GM21737 (cell line): ENCODE results near the gene TMCO6.
"Not testable (repeated sequence)": the region's sequence is repeated elsewhere in the genome, so short reads cannot be mapped to it uniquely, and the experiment has no call there.

Experiments used
- ATAC-seq: cut with Tn5 transposase; IDR thresholded peaks from one replicate; pipeline ENCODE4 v1.9.1; 2021; ENCODE audit warnings: mild to moderate bottlenecking, moderate library complexity; ENCODE audit not compliant: unreplicated experiment

The TMCO6 gene

DNA sequence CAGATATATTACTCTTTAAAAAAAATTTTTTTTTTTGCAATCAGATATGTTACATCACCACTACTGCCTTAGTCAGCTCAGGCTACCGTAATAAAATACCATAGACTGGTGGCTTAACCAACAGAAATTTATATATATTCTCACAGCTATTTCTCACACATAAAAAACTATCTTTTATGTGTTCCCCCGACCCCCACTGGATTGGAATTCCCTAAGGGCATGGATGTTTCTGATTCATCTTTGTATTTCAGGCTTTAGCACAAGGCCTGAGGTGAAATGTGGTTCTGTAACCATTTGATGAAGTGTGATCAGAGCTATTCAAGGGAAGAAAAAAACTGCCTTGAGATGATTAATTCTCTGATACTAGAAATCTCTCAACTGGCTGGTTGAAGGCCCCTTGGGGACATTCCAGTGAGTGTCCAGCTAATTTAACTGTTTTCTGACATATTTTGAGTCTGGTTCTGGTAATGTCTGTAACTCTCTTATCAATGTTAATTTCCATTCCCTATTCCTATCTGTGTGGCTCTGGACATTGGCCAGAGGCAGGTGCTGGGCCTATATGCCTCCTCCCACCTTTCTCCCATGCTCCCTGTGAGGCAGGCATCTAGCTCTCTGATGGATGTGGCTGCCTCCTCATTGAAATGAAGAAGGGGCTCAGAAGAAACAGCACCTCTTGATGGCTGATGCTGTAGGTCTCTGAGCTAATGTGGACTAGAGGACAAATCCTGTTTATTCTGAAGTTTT is 8.8 kb upstream of the TMCO6 start:
- ATAC-seq = no peak

DNA sequence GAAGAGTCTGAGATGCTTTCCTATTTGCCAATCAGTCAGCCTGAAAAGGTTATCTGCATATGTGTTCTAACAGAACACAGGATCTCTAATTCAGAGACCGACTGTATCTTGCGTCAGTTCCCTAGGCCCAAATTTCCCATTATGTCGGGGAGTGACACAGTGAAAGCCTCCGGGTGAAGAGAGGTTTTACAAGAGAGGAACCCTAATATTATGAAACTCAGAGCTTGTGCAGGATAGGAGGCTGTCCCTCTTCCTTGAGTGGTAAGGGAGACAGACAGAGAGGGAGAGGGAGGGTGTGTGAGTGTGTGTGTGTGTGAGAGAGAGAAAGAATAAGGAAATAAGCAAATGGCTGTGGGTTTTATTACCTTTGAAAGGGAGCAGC is 8.2 kb upstream of the TMCO6 start:
- ATAC-seq = no peak

DNA sequence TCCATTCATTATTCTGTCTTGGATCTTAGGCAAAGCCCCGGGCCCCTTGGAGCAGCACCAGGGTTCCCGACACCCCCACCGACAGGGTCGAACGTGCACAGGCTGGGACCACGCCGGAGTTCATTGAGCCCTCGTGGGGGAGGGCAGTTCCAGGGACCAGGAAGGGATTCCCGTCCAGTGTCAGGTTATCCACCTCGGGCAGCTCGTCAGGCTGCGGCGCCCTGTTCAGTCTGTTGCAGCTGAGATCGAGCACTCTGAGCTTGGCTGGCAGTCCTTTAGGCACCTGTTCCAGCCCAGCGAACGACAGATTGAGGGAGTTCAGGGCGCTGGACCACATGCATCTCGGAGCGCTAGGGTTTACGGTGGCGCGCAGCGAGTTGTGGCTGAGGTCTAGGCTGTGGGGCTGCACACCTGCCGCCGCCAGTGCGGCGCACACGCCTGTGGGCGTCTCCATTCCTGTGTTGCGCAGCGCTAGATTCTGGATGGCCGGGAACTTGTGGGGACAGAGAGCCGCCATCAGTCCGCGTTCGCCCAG is 7.4 kb upstream of the TMCO6 start:
- ATAC-seq = peak; percentile 33

DNA sequence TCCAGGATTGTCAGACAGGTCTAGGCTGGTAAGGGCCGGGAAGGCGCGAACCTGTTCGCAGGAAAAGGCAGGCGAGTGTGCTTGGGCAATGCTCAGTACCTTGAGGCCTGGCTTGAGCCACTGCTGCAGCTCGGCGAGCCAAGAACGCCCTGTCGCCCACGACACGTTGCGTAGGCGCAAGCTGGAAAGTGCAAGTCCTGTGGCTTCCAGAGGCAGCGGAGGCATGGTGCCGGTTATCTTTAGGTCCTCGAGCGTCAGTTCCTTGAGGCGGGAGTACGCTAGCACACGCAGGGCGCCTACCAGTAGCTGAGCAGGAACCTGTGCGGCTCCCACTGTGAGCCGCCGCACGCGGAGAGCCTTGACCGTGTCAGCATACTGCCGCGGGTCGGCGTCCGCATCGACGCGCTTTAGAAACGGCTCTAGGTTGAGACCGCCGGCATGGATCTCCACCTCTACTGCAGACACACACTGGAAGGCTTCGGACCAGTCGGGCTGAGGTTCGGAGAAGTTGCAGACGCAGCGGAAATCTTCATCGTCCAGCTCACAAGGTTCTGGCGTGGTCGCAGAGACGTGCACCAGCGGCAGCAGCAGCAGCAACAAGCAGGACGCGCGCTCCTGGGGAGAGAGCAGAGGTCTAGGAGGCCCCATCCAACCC is 6.8 kb upstream of the TMCO6 start:
- ATAC-seq = peak; percentile 45

DNA sequence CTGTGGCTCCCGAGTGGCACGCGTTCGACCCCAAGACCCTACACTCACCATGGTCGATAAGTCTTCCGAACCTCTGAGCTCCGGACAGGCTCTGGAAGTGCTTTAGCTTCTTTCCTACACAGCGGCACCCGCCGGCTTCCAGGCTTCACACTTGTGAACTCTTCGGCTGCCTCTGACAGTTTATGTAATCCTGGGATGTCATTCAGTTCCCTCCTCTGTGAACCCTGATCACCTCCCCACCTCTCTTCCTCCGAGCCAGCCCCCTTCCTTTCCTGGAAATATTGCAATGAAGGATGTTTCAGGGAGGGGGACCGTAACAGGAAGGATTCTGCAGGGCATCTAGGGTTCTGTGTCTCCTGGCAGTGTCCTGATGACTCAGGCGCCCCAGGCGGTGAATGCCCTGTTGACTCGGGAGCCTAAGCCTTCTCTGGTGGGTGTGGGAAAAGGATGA is 6.2 kb upstream of the TMCO6 start, which contains the start of gene CD14:
TSS of gene CD14 (minus strand) at position 155 of the 451 bp plus-strand sequence. CDS start at position 51, 104 bp downstream.
- ATAC-seq = no peak

DNA sequence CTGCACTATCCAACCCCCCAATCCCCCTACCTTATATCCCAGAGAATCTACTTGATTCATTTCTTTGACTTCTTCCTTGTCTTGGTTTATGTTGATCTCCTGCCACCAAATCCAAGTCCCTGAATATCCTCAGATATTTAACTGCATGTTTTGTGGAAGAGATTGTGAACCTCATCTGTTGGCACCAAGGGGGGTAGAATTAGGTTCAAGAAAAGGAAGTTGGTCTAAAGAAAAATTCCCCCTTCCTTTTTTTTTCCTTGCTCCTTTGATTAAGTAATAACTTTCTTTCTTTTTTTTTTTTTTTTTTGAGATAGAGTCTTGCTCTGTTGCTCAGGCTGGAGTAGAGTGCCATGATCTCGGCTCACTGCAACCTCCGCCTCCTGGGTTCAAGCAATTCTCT is 5.8 kb upstream of the TMCO6 start:
- ATAC-seq = no peak

DNA sequence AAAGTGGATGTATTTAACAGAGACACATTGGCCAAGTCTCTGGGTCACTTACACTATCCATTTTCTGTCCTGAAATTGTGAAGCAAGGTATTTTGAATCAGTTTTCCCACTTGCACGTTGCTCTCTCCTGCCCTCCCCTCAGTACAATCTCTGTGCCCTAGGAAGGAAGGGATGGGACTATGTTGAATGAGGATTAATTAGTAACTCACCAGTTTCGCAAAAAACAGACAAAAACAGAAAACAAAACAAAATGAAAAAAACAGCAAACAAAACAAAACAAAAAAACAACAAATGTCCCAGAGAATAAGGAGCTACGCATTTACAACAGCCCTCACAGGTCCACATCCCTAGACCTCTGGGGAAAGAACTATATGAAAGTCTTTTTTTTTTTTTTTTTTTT is 5.1 kb upstream of the TMCO6 start:
- no peak for ATAC-seq

DNA sequence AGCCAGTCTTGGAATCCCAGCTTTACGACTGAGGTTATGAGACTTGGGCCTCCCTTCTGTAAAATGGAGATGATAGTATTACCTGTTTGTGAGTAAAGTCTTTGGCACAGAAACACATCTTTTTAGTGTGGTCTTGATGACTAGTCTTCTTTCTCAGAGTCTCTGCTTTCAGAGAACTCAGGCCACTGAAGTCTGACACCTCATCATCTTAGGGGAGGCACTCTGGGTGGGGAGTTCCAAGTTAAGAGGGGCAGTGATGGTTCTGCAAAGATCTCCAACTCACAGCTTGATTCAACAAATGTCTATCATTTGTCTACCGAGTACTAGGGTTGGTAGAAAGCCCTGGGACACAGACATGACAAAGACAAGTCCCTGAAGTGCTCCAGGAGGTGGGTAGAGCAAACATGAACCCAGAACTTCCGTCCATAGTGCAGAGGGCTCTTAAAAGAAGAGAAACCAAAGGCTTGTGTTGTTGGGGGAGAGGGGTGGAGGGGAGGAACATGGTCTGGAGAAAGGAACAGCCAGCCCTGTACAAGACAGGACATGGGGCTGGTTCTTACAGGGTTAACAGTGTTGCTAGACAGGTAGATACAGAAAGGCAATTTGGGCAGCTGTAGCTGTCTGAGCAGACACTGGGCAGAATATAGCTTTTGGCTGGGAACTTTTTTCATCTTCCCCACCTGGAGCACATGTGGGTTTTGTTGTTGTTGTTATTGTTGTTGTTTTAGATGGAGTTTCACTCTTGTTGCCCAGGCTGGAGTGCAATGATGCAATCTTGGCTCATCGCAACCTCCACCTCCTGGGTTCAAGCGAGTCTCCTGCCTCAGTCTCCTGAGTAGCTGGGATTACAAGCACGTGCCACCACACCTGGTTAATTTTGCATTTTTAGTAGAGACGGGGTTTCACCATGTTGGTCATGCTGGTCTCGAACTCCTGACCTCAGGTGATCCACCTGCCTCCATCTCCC is 3.7 kb upstream of the TMCO6 start:
- ATAC-seq = no peak

DNA sequence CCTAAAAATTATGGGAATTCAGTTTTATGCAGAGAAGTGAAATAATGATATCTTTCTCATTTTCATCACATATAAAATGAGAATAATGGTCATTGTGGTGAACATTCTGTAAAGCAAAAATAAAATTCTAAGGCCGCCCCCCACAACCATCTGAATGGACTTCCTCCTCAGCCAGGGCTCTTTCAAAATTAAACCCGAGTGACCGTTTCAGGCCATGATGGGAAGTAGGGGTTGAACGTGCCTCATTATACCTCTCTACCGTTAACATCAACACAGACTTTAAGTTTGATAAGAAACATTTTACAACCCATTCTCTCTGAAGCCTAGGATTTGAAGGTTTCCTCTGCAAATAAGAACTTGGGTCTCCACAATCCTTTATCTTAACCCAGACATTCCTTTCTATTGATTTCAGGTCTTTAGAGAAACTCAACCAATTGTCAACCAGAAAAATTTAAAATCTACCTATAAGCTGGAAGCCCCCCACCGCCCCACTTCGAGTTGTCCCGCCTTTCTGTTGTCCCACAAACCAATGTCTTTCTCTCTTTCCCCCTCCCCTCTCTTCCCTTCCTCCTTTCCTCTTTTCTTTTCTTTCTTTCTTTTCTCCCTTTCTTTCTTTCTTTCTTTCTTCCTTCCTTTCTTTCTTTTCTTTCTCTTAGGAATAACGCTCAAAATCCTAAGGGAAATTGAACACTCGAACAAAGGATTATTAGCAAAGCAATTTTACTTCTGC is 1.7 kb upstream of the TMCO6 start:
- no peak for ATAC-seq

DNA sequence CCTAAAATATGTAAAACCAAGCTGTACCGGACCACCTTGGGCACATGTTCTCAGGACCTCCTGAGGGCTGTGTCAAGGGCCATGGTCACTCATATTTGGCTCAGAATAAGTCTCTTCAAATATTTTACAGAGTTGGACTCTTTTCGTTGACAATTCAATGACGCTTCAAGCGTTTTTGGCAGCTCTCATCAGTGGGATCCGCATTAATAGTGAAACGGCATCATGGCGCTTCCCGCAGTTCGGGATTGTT is 428 bp upstream of the TMCO6 start:
- ATAC-seq = not testable (repeated sequence)

DNA sequence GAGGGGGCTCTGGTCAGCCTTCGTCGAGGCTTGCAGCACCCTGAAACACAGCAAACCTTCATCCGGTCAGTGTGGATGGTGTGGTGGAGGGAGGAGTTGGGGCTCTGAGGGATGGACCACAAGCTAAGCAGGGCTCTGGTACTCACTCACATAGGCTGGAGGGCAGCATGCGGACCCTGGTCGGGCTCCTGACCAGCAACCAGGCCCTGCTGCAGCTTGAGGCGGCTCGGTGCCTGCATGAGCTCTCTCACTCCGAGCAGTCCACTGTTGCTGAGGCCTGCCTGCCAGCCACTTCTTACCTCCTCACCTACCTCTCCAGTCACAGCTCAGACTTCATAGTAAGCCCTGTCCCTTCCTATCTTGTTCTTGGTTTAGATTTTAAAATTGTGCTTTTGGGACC is 2.5 kb downstream of the TMCO6 start:
- ATAC-seq = no peak

DNA sequence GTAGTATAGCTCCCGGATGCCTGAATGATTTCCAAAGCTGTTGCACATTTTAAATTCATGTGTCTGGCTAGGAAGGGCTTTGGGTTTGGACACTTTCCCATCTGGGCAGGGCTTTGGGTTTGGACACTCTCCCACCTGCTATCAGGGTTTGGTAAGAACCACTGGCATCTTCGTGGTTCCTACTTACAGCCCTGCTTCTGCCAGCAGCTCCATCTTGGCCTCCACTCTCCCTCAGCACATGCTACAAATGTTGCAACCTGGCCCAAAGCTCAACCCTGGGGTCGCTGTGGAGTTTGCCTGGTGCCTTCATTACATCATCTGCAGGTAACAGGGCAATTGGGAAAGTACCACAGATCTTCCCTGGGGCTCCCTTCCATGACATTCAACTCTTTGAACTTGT is 3.5 kb downstream of the TMCO6 start:
- ATAC-seq = no peak

DNA sequence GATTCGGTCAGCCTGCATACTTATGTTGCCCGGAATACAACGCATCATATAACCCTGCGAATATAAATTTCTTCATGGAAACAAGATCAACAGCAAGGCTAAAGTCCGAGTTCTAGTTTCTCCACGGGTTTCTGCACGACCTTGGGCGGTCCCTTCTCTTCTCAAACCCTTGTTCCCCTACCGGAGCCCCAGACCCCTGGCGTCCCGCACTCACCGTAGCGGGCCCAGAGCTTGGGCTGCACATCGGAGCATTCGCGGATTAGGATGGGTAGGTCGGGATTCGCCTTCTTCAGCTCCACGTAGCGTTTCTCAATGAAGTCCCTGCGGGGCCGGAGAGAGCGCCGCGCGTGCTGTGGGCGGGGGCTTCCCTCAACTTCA is 7.8 kb downstream of the TMCO6 start:
- ATAC-seq = peak; percentile 34

DNA sequence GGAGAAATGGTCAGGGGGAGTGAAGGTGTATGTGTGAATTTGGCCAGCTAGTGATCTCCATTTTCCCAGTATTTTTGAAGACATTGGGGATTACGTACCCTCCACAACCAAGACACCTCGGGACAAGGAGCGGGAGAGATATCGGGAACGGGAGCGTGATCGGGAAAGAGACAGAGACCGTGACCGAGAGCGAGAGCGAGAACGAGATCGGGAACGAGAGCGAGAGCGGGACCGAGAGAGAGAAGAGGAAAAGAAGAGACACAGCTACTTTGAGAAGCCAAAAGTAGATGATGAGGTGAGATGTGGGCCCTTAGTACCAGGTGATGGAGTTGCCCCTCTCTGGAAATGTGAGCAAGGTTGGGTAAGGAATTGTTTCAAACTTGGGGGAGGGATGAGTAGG is 19.6 kb downstream of the TMCO6 start:
- no peak for ATAC-seq

DNA sequence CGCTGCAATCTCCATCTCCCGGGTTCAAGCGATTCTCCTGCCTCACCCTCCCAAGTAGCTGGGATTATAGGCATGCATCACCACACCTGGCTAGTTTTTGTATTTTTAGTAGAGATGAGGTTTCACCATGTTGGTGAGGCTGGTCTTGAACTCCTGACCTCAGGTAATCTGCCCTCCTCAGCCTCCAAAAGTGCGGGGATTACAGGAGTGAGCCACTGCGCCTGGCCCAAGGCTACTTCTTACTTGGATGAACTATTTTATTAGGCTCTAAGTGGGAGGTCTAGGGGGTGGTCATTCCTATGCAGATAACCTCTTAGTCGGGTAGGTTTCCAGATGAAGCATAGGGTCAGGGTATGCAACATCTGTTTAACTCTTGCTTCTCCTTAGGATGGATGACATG is 21.1 kb downstream of the TMCO6 start:
- ATAC-seq = not testable (repeated sequence)

DNA sequence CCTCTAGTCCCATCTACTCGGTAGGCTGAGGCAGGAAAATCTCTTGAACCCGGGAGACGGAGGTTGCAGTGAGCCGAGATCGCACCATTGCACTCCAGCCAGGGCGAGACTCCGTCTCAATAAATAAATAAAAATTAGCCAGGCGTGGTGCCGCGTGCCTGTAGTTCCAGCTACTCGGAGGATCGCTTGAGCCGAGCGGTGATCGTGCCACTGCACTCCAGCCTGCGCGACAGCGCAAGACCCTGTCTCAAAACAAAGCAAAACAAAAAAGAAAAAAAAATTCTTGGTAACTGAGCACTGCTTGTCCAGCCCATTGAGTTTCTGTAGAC is 24.7 kb downstream of the TMCO6 start:
- ATAC-seq = no peak

DNA sequence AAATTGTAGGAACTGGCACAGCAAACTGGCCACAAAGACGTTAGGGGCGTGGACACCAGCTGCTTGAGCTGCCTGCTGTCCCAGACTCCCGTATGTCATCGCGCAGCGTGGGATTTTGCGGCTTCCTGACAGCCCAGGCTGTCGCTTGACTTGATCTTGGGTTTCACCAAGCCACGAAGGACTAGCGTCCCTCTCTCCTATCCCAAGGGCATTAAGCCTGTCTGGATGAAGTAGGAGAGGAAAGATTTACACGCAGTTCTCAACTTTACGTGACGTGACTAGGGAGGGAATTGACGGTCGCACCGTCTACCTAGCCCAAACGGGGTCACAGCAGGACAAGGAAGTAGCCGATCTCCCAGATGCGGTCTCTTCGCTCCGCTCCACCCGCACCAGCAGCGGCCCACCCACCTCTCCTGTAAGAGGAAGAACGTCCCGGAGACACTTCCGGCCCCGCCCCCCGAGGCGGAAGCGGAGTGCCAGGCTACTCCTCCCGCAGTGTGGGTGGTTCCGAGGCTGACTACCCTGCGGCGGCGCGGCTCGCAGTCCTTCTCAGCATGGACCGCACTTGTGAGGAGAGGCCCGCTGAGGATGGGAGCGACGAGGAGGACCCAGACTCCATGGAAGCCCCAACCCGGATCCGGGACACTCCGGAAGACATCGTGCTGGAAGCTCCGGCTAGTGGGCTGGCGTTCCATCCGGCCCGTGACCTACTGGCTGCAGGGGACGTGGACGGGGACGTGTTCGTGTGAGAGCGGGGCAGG is 25.3 kb downstream of the TMCO6 start, which contains the start of gene WDR55:
TSS of gene WDR55 (plus strand) at position 546 of the 761 bp plus-strand sequence. CDS start at position 555, 9 bp downstream.
- ATAC-seq = peak; percentile 97

DNA sequence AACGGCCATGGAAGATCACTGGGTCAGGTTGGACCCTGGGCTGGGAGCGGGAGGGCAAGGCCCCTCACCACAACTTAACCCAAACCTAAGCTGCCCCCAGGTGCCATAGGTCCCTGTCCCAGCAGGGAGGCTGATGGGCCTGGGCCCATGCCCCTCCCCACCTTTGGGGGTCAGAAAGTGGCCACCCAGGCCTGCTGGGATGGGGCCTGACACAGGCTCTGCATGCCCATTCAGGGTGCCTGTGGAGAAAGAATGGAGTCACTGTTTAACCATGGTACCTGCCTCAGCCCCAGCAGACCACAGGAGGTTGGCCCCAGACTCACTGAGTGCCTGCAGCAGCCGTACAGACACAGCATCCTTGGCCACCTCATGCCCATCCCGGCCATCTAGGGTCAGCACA is 31.8 kb downstream of the TMCO6 start:
- ATAC-seq = not testable (repeated sequence)

DNA sequence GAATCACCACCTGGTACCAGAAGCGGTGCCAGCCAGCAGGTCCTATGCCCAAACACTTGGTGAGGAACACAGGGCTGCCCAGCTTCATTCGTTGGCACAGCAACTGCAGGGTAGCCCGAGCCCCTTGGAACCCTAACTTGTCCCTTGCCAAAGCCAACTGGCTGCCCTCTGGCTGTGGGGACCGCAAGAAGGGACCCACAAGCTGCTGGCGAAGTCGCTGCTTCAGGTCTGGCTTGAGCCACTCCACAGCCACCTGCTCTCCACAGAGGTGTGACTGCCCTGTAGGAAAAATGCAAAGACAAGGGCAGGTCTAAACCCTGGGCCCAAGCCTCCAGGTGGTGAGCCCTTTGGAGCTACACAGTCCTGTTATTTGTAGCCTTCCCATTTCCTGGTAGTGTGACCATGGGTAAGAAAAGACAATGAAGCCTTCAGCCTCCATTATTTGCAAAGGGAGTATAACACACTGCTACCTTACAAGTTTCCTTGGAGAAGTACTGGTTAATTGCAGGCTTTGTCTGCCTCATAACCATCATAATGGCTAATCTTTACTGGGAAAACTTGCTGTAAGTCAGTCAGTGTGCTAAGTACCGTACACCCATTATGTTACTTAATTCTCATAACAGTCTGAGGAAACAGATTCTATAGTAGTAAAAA is 32.3 kb downstream of the TMCO6 start:
- no peak for ATAC-seq
